CD4-positive, CD25-positive, alpha-beta regulatory T cell (primary cell): Measurements from ENCODE around the gene SLC9A5. TPM values are rescaled to one million over a fixed set of nuclear protein-coding genes. Genes with fewer than 3 reads are reported as not detected.

ENCODE experiments used
- ATAC-seq, 2 donors: fragments of 150-1000 bp; cut with Tn5 transposase; one replicate each; pipeline ENCODE4 v1.10.0; 2021; ENCODE audit warnings: low read depth in 2 of 2, moderate number of reproducible peaks in 2 of 2, moderate library complexity in 1 of 2
- DNase-seq, 3 donors: peaks; one replicate each; pipeline versions ENCODE4 v3.0.0 to v3.0.0-alpha.2; 2012 to 2022; ENCODE audit warnings: mixed read lengths in 1 of 3
- H3K27ac ChIP-seq: one replicate; pipeline ENCODE4 v1.7.0; 2013; ENCODE audit warnings: mild to moderate bottlenecking, low read length; ENCODE audit not compliant: insufficient read depth, poor library complexity, severe bottlenecking
- H3K27me3 ChIP-seq: one replicate; pipeline ENCODE4 v1.7.0; 2013; ENCODE audit warnings: low read length; ENCODE audit not compliant: control insufficient read depth, insufficient read depth
- H3K36me3 ChIP-seq: one replicate; pipeline ENCODE4 v1.7.0; 2013; ENCODE audit warnings: mild to moderate bottlenecking, low read length, moderate library complexity; ENCODE audit not compliant: control insufficient read depth, insufficient read depth
- H3K4me1 ChIP-seq: 2 replicates; pipeline ENCODE4 v1.7.0; 2013; ENCODE audit warnings: mild to moderate bottlenecking, low read length; ENCODE audit not compliant: insufficient read depth, control insufficient read depth, poor library complexity, severe bottlenecking
- H3K4me3 ChIP-seq: one replicate; pipeline ENCODE4 v1.7.0; 2013; ENCODE audit warnings: low read depth, mild to moderate bottlenecking, low read length, moderate library complexity
- H3K9me3 ChIP-seq, 2 experiments: 1 replicate in 1 of 2; 2 replicates in 1 of 2; pipeline ENCODE4 v1.7.0; 2013; ENCODE audit warnings: low read length in 2 of 2, mild to moderate bottlenecking in 1 of 2, moderate library complexity in 1 of 2; ENCODE audit not compliant: control insufficient read depth in 2 of 2
- H3K27ac Mint-ChIP-seq, 3 donors: one replicate each; pipeline ENCODE4 v1.8.0; 2020 to 2022; ENCODE audit warnings: mild to moderate bottlenecking in 3 of 3, mixed read lengths in 3 of 3, moderate library complexity in 2 of 3
- H3K27me3 Mint-ChIP-seq: one replicate; pipeline ENCODE4 v1.8.0; 2022; ENCODE audit warnings: mild to moderate bottlenecking, mixed read lengths
- H3K36me3 Mint-ChIP-seq: one replicate; pipeline ENCODE4 v1.8.0; 2020; ENCODE audit warnings: mixed read lengths
- H3K4me1 Mint-ChIP-seq, 4 donors: one replicate each; pipeline ENCODE4 v1.8.0; 2020 to 2022; ENCODE audit warnings: mixed read lengths in 4 of 4, mild to moderate bottlenecking in 1 of 4
- H3K4me3 Mint-ChIP-seq, 4 donors: one replicate each; pipeline ENCODE4 v1.8.0; 2020 to 2022; ENCODE audit warnings: mild to moderate bottlenecking in 4 of 4, mixed read lengths in 4 of 4, moderate library complexity in 3 of 4
- H3K9me3 Mint-ChIP-seq, 7 donors: one replicate each; pipeline ENCODE4 v1.8.0; 2020 to 2022; ENCODE audit warnings: mixed read lengths in 7 of 7, mild to moderate bottlenecking in 3 of 7, moderate library complexity in 2 of 7
- polyA plus RNA-seq, 4 donors: library from polyadenylated mRNA; unstranded; fragments of 300-500 nt; fragmentation: Illumina TruSeq; gene quantifications; one replicate each; pipeline ENCODE4 v1.2.3, GENCODE V29; 2021
- total RNA-seq: library from RNA; stranded (reverse); gene quantifications from one replicate; pipeline ENCODE4 v1.2.3, GENCODE V29; 2022

Gene SLC9A5
- total and polyA plus RNA-seq, 5 donors from 2014 or later: 1.3 TPM; not detected in 4

DNA sequence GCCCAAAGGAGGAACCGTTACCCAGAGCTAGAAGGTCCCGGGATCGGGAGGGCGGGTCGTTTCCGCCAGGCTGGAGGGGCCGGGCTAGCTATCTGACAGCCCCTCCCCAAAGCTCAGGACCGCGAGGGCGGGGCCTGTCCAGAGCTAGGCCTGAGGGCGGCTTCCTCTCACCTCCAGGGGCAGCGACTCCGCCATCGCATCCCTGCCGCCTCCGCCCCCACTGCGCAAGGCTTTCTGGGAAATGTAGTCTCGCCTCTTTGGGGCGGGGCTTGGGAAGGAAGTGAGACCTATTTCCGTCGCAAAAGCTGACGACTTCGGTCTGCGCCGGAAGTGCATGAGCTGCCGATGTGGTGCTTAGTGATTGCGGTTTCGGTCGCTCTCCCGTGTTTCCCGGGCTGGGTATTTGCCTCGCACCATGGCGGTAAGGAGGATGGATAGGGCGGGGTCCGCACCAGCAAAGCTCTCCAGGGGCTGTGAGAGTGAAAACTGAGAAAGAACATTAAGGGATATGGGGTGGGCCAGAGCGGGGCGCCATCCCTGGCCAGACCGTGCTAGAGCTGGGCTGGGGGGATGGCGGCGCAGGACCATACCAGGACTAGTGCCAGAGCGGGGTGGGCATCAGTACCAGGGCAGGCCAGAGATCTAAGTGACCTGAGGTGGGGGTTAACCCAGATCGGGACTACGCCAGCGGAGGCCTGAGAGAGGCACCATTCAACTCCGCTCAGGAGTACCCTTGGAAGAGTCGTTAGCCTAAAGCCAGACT, 21.8 kb upstream of the SLC9A5 start, which contains the start of gene TMEM208:
TMEM208 (plus strand) TSS at position 327 of the 763 bp plus-strand sequence; CDS start at position 416, 89 bp downstream.
- DNase-seq (peak; percentile 97 to 99 (median 98)), ATAC-seq (peak; percentile 93 to 94)
- Histone ChIP-seq H3K4me3 (peak within 1 kb of the TSS; percentile 87), H3K36me3 (peaks cover 37% of the 10 kb centered on the region), H3K9me3 (no peaks in the 10 kb centered on the region), H3K27ac (peak within 1 kb of the TSS; percentile 78), H3K4me1 (peaks cover 19% of the 10 kb centered on the region), H3K27me3 (no peaks in the 10 kb centered on the region)
- Mint-ChIP-seq H3K27me3 (no peaks in the 10 kb centered on the region), H3K4me3 (peak within 1 kb of the TSS; percentile 98 to 99 (median 98)), H3K4me1 (peaks cover 8 to 49% (median 26%) of the 10 kb centered on the region in 4 donors), H3K36me3 (peaks cover 11% of the 10 kb centered on the region), H3K9me3 (no peaks in the 10 kb centered on the region), H3K27ac (peak within 1 kb of the TSS; percentile 89 to 98 (median 97))

DNA sequence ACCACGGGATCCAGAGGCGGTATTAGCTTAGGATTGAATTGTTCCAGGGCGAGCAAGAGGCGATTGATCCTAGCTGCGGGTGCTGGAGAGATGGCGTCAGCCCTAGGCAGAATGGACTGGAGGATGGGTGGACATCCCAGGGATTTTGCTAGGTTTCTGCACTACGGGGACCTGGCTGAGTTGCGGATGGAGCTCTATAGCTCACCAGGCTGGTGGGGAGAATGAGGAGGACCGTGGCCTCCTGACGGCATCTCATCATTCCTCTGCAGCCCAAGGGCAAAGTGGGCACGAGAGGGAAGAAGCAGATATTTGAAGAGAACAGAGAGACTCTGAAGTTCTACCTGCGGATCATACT, 21.2 kb upstream of the SLC9A5 start:
- Mint-ChIP-seq H3K27me3 (no peaks in the 10 kb centered on the region), H3K27ac (peak overlapping the region in 2 of 3 donors; percentile 97 to 98), H3K4me1 (peaks cover 8 to 49% (median 26%) of the 10 kb centered on the region in 4 donors), H3K9me3 (no peaks in the 10 kb centered on the region), H3K36me3 (peaks cover 11% of the 10 kb centered on the region), H3K4me3 (peak overlapping the region; percentile 98 to 99 (median 98))
- Histone ChIP-seq H3K27ac (peak overlapping the region; percentile 78), H3K4me3 (peak overlapping the region; percentile 87), H3K27me3 (no peaks in the 10 kb centered on the region), H3K36me3 (peaks cover 37% of the 10 kb centered on the region), H3K9me3 (no peaks in the 10 kb centered on the region), H3K4me1 (peaks cover 19% of the 10 kb centered on the region)
- DNase-seq (no peak), ATAC-seq (no peak)

DNA sequence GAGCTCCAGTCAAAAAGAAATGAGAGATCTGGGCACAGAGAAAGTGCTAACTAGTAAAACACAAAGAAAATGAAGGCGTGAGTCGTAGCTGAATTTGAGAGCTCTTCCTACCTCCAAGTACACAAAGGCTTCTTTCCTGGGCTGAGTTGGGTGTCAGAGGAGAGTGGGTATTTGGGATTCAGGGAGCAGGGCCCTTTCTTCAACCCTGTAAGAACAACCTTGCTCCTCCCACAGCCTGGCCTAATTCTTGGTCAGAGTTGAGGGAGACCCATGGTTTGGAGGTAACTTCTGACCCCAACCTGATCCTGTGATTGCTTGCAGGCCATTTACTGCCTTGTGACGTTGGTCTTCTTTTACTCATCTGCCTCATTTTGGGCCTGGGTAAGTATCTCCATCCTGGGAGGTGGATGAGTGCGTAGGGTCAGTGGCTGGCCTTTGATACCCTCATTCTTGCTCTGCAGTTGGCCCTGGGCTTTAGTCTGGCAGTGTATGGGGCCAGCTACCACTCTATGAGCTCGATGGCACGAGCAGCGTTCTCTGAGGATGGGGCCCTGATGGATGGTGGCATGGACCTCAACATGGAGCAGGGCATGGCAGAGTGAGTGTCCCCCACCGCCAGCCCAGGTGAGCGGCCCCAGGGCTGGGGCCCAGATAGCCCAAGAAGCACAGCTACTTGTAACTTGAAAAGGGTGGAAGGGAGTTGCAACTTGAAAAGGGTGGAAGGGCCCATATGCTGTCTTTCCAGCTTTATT, 20.6 kb upstream of the SLC9A5 start:
- peak overlapping the region; percentile 87 for H3K4me3 ChIP-seq
- Mint-ChIP-seq H3K4me3 (peak overlapping the region; percentile 98 to 99 (median 98)), H3K4me1 (peaks cover 8 to 49% (median 24%) of the 10 kb centered on the region in 4 donors), H3K27ac (peak overlapping the region in 2 of 3 donors; percentile 69 to 97), H3K36me3 (peaks cover 11% of the 10 kb centered on the region), H3K27me3 (no peaks in the 10 kb centered on the region), H3K9me3 (no peaks in the 10 kb centered on the region)
- DNase-seq: no peak
- no peak for ATAC-seq
- H3K27me3 ChIP-seq: no peaks in the 10 kb centered on the region
- peaks cover 37% of the 10 kb centered on the region for H3K36me3 ChIP-seq
- H3K27ac ChIP-seq: peak overlapping the region; percentile 78
- H3K4me1 ChIP-seq: peaks cover 19% of the 10 kb centered on the region
- H3K9me3 ChIP-seq: no peaks in the 10 kb centered on the region

DNA sequence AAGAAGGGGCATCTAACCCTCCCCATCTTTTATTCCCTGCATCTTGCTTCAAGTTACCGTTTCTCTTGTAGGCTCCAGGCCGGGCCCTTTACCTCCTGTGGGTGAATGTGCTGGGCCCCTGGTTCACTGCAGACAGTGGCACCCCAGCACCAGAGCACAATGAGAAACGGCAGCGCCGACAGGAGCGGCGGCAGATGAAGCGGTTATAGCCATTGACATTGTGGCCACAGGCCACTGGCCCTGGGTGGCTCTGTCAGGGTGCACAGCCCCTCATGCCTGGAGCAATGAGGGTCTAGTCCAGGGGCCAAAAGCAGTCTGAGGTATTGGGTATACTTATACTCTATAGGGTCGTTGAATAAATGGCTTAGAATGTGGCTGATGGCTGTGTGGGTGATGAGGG, 19.9 kb upstream of the SLC9A5 start:
- H3K27ac Mint-ChIP-seq: no peak overlapping the region
- peak overlapping the region; percentile 59 to 99 (median 98) for H3K4me3 Mint-ChIP-seq
- Histone ChIP-seq H3K9me3 (no peaks in the 10 kb centered on the region), H3K36me3 (peaks cover 38% of the 10 kb centered on the region), H3K27me3 (no peaks in the 10 kb centered on the region), H3K4me1 (peaks cover 19% of the 10 kb centered on the region), H3K27ac (no peak overlapping the region), H3K4me3 (no peak overlapping the region)
- H3K9me3 Mint-ChIP-seq: no peaks in the 10 kb centered on the region
- DNase-seq (no peak), ATAC-seq (no peak)
- H3K36me3 Mint-ChIP-seq: peaks cover 14% of the 10 kb centered on the region
- peaks cover 8 to 46% (median 19%) of the 10 kb centered on the region in 4 donors for H3K4me1 Mint-ChIP-seq
- H3K27me3 Mint-ChIP-seq: no peaks in the 10 kb centered on the region

DNA sequence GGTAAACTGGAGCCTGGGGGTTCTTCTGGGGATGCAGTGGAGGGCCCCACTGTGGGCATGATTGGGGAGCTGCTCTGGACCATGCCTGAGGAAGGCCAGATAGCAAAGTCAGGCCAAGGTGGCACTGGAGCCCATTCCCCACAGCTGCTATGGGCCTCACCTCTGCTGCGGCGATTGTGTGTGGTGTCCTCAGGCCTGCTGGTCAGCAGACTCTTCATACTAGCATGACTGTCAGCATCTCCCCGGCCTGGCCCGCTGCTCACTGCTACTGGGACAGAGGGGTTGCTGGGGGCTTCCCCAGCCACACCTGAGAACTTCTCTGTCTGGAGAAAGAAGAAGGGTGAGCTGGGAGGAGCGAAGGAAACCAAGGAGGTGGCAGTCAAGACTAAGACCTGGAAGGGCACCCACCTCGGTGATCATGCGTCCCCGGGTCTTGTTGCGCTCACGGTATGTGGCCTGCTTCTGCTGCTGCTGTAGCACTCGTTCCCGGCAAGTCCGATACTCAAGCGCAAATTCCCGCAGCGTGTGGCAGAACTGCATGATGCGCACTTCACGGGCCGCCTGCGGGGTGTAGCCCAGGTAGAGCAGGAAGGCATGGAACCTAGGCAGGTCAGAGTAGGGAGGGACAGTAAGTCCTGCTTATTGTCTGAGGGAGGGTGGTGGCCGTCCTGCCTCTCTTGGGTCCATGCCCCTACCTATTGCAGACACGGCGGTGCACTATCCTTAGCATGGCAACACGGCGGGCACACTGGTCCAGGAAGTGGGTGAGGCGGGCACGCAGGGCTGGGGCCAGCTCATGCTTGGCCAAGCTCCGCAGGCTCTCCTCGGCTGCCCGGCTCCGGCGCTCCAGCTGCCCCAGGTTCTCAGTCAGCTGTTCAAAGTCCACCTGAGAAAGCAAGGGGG, 18.6 kb upstream of the SLC9A5 start:
- ATAC-seq (no peak), DNase-seq (no peak)
- Mint-ChIP-seq H3K4me1 (peaks cover under 1 to 34% (median 15%) of the 10 kb centered on the region in 4 donors), H3K4me3 (peak overlapping the region in 3 of 4 donors; percentile 38 to 98 (median 58)), H3K36me3 (peaks cover 14% of the 10 kb centered on the region), H3K27ac (peak overlapping the region in 1 of 3 donors; percentile 63), H3K27me3 (no peaks in the 10 kb centered on the region), H3K9me3 (no peaks in the 10 kb centered on the region)
- H3K27ac ChIP-seq: no peak overlapping the region
- H3K27me3 ChIP-seq: no peaks in the 10 kb centered on the region
- H3K4me3 ChIP-seq: no peak overlapping the region
- H3K4me1 ChIP-seq: peaks cover 19% of the 10 kb centered on the region
- H3K36me3 ChIP-seq: peaks cover 49% of the 10 kb centered on the region
- no peaks in the 10 kb centered on the region for H3K9me3 ChIP-seq

DNA sequence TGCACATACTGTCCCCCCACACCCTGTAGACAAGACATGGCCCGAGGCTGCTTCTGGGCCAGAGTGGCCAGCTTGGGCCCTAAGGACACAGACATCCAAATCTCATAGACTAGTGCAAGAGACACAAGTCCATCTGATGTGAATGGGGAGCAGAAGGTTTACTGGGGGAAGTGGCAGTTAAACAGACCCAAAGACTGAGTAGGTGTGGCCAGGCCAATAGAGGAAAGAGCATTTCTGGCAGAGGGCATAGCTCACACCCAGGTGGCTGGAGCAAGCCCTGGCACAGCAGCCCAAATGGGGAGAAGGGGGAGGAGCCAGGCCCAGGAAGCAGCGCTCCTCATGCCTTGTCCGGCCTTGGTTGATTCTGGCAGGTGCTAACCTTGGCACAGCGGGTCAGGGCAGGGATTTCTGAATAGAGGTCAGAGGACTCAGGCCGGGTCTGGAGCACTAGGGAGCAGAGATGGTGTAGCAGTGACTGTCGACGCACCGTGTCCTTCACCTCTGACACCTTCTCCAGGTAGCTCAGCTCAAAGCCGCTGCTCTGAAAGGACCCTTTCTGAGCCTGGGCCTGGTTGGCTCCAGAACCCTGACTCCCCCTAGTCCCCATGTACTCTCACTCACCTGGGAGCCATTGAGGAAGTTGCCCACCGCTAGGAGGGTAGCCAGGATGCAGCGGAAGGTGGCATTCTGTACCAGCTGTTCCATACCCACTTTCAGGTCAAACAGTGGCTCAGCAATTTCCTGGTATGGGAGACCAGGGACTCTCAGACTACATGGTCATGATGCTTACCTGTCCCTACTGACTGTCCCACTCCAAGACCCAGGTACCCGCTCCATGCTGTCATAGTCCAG, 17.7 kb upstream of the SLC9A5 start:
- no peak overlapping the region for H3K4me3 ChIP-seq
- DNase-seq: no peak
- Mint-ChIP-seq H3K4me1 (peaks cover 0 to 25% (median 10%) of the 10 kb centered on the region in 4 donors), H3K4me3 (peak overlapping the region in 2 of 4 donors; percentile 22 to 58), H3K36me3 (peaks cover 15% of the 10 kb centered on the region), H3K27me3 (no peaks in the 10 kb centered on the region), H3K27ac (peak overlapping the region in 1 of 3 donors; percentile 37), H3K9me3 (no peaks in the 10 kb centered on the region)
- no peak overlapping the region for H3K27ac ChIP-seq
- H3K9me3 ChIP-seq: no peaks in the 10 kb centered on the region
- H3K27me3 ChIP-seq: no peaks in the 10 kb centered on the region
- H3K4me1 ChIP-seq: peaks cover 18% of the 10 kb centered on the region
- peaks cover 49% of the 10 kb centered on the region for H3K36me3 ChIP-seq
- ATAC-seq: no peak
